ENCODE measurements around the gene NSD1.

The NSD1 gene

GRCh38 chr5:177291735-177292134, 158.2 kb downstream of the NSD1 start:
- Mint-ChIP-seq H3K4me1 (peaks cover 24% of the 10 kb centered on the region), H3K27ac (no peak overlapping the region)
- ATAC-seq = no peak

GRCh38 chr5:177293819-177294581, 160.4 kb downstream of the NSD1 start:
- Mint-ChIP-seq H3K4me3 (no peak overlapping the region), H3K27ac (peak overlapping the region; percentile 19 to 40), H3K4me1 (peaks cover 42% of the 10 kb centered on the region), H3K9me3 (no peaks in the 10 kb centered on the region), H3K27me3 (no peaks in the 10 kb centered on the region)
- no peak for ATAC-seq
- no peak for DNase-seq

More at GRCh38 chr5:177291735-177292134, 158.2 kb downstream of the NSD1 start:
- H3K9me3 Mint-ChIP-seq = no peaks in the 10 kb centered on the region
- no peak overlapping the region for H3K4me3 Mint-ChIP-seq
- no peaks in the 10 kb centered on the region for H3K27me3 Mint-ChIP-seq
- DNase-seq = no peak

GRCh38 chr5:177294632-177295031, 161.1 kb downstream of the NSD1 start:
- DNase-seq (no peak), ATAC-seq (no peak)
- Mint-ChIP-seq H3K4me1 (peaks cover 48% of the 10 kb centered on the region), H3K9me3 (no peaks in the 10 kb centered on the region), H3K27me3 (no peaks in the 10 kb centered on the region), H3K4me3 (no peak overlapping the region), H3K27ac (no peak overlapping the region)

- no peak for ATAC-seq
- peaks cover 61% of the 10 kb centered on the region for H3K4me1 Mint-ChIP-seq
- H3K4me3 Mint-ChIP-seq = peak overlapping the region in 1 of 2 donors; percentile 37
- no peaks in the 10 kb centered on the region for H3K9me3 Mint-ChIP-seq
- H3K27me3 Mint-ChIP-seq = no peaks in the 10 kb centered on the region
- H3K27ac Mint-ChIP-seq = peak overlapping the region; percentile 23 to 76
- no peak for DNase-seq
Observed at GRCh38 chr5:177295924-177296323, 162.4 kb downstream of the NSD1 start.

- ATAC-seq = no peak
Observed at GRCh38 chr5:177296581-177296980, 163.0 kb downstream of the NSD1 start.

GRCh38 chr5:177297922-177298321, 164.3 kb downstream of the NSD1 start:
- no peaks in the 10 kb centered on the region for H3K27me3 Mint-ChIP-seq
- H3K27ac Mint-ChIP-seq = no peak overlapping the region
- no peak for ATAC-seq
- no peak for DNase-seq
- no peak overlapping the region for H3K4me3 Mint-ChIP-seq
- H3K4me1 Mint-ChIP-seq = peaks cover 79% of the 10 kb centered on the region
- no peaks in the 10 kb centered on the region for H3K9me3 Mint-ChIP-seq

More at GRCh38 chr5:177296581-177296980, 163.0 kb downstream of the NSD1 start:
- no peak for DNase-seq
- Mint-ChIP-seq H3K4me3 (peak overlapping the region in 1 of 2 donors; percentile 5), H3K4me1 (peaks cover 68% of the 10 kb centered on the region), H3K9me3 (no peaks in the 10 kb centered on the region), H3K27ac (peak overlapping the region; percentile 52 to 76), H3K27me3 (no peaks in the 10 kb centered on the region)

GRCh38 chr5:177299697-177300096, 166.1 kb downstream of the NSD1 start:
- Mint-ChIP-seq H3K27ac (peak overlapping the region in 1 of 2 donors; percentile 47), H3K27me3 (no peaks in the 10 kb centered on the region), H3K9me3 (no peaks in the 10 kb centered on the region), H3K4me3 (no peak overlapping the region), H3K4me1 (peaks cover 82% of the 10 kb centered on the region)
- ATAC-seq (no peak), DNase-seq (no peak)

GRCh38 chr5:177300236-177300880, 166.8 kb downstream of the NSD1 start:
- peak overlapping the region; percentile 88 to 91 for H3K27ac Mint-ChIP-seq
- H3K27me3 Mint-ChIP-seq = no peaks in the 10 kb centered on the region
- peak in 1 of 2 donors; percentile 51 for DNase-seq
- peak; percentile 46 for ATAC-seq
- H3K9me3 Mint-ChIP-seq = no peaks in the 10 kb centered on the region
- peak overlapping the region; percentile 65 to 88 for H3K4me3 Mint-ChIP-seq
- peaks cover 84% of the 10 kb centered on the region for H3K4me1 Mint-ChIP-seq

GRCh38 chr5:177300951-177301350, 167.4 kb downstream of the NSD1 start:
- Mint-ChIP-seq H3K4me1 (peaks cover 84% of the 10 kb centered on the region), H3K27me3 (no peaks in the 10 kb centered on the region), H3K4me3 (peak overlapping the region; percentile 65 to 88), H3K27ac (peak overlapping the region in 1 of 2 donors; percentile 33), H3K9me3 (no peaks in the 10 kb centered on the region)
- no peak for DNase-seq
- ATAC-seq = no peak

GRCh38 chr5:177301503-177302165, 168.1 kb downstream of the NSD1 start:
- Mint-ChIP-seq H3K4me3 (peak overlapping the region; percentile 88 to 90), H3K27me3 (no peaks in the 10 kb centered on the region), H3K9me3 (no peaks in the 10 kb centered on the region), H3K4me1 (peaks cover 84% of the 10 kb centered on the region), H3K27ac (peak overlapping the region in 1 of 2 donors; percentile 95)
- no peak for ATAC-seq
- DNase-seq = no peak

- peak overlapping the region; percentile 65 to 95 for H3K27ac Mint-ChIP-seq
- no peaks in the 10 kb centered on the region for H3K27me3 Mint-ChIP-seq
- no peaks in the 10 kb centered on the region for H3K9me3 Mint-ChIP-seq
- ATAC-seq (no peak), DNase-seq (no peak)
- H3K4me3 Mint-ChIP-seq = peak overlapping the region; percentile 88 to 90
- H3K4me1 Mint-ChIP-seq = peaks cover 79% of the 10 kb centered on the region
Observed at GRCh38 chr5:177302354-177303110, 169.0 kb downstream of the NSD1 start.

GRCh38 chr5:177303121-177303924, 169.8 kb downstream of the NSD1 start, which contains the start of the genes PRELID1 and RAB24:
Gene PRELID1, plus strand, starts transcription at chr5:177303799. Its CDS starts 187 bp downstream, at chr5:177303986.
Gene RAB24, minus strand, starts transcription at chr5:177303719. Its CDS starts 431 bp downstream, at chr5:177303288.
- no peaks in the 10 kb centered on the region for H3K9me3 Mint-ChIP-seq
- ATAC-seq (peak; percentile 79), DNase-seq (peak; percentile 89)
- H3K27ac Mint-ChIP-seq = peak within 1 kb of the TSS; percentile 80 to 95
- H3K27me3 Mint-ChIP-seq = no peaks in the 10 kb centered on the region
- H3K4me3 Mint-ChIP-seq = peak within 1 kb of the TSS; percentile 88 to 90
- H3K4me1 Mint-ChIP-seq = peaks cover 73% of the 10 kb centered on the region

GRCh38 chr5:177303925-177304391, 170.4 kb downstream of the NSD1 start:
- Mint-ChIP-seq H3K9me3 (no peaks in the 10 kb centered on the region), H3K4me1 (peaks cover 75% of the 10 kb centered on the region), H3K27me3 (no peaks in the 10 kb centered on the region), H3K27ac (peak overlapping the region; percentile 80 to 92), H3K4me3 (peak overlapping the region; percentile 88 to 90)
- DNase-seq = no peak
- peak; percentile 24 for ATAC-seq

GRCh38 chr5:177304392-177305119, 171.0 kb downstream of the NSD1 start:
- Mint-ChIP-seq H3K4me1 (peaks cover 75% of the 10 kb centered on the region), H3K27ac (peak overlapping the region; percentile 80 to 92), H3K9me3 (no peaks in the 10 kb centered on the region), H3K27me3 (no peaks in the 10 kb centered on the region), H3K4me3 (peak overlapping the region; percentile 88 to 90)
- ATAC-seq = no peak
- DNase-seq = peak in 1 of 2 donors; percentile 36

Data from stimulated activated naive CD8-positive, alpha-beta T cell treated with anti-CD3 and anti-CD28 coated beads, Interleukin-15, amount 100 ng/mL, for 72 hours (primary cell).